Measurements from ENCODE around the gene POGZ. TPM values are rescaled to one million over a fixed set of nuclear protein-coding genes. Genes with fewer than 3 reads are reported as not detected.

POGZ gene
- polyA plus RNA-seq, 2 of the 4 experiments (the other 2 are of a cell fraction), result 20.8 to 44.1 TPM

- FAIRE-seq (no peak), ATAC-seq (no peak; a peak in 2 of 6 replicates), DNase-seq (ENCODE audit: low read depth in 1 of 2, low spot score in 1 of 2) (no peak)
- 86% methylated on average over 13 of the region's 13 CpGs for WGBS (ENCODE audit: missing lambda C conversion rate)
- no peak overlapping the region for H3K4me3 ChIP-seq
- TF ChIP-seq RFX5 (IDR thresholded peaks at IDR 0.05), result no peak
- TF ChIP-seq BCL3 (IDR thresholded peaks at IDR 0.05), result no peak
- TF ChIP-seq POLR2AphosphoS2 (conservative IDR thresholded peaks at IDR 0.05; ENCODE audit: low read length), result no peak
- no peak for TF ChIP-seq TFCP2L1 (CRISPR knock-in tag; IDR thresholded peaks at IDR 0.05)
- no peak for TF ChIP-seq MAFK (IDR thresholded peaks at IDR 0.05; ENCODE audit: partially characterized antibody)
- no peak for TF ChIP-seq POLR2A (IDR thresholded peaks at IDR 0.05; ENCODE audit: low read length)
- no peak for TF ChIP-seq JUNB (IDR thresholded peaks at IDR 0.05)
- TF ChIP-seq HOXB5 (CRISPR knock-in tag; IDR thresholded peaks at IDR 0.05), result no peak
- TF ChIP-seq HOXA7 (CRISPR knock-in tag; IDR thresholded peaks at IDR 0.05), result no peak
- no peak for TF ChIP-seq RARB (CRISPR knock-in tag; IDR thresholded peaks at IDR 0.05)
- TF ChIP-seq MYC (IDR thresholded peaks at IDR 0.05; ENCODE audit: borderline replicate concordance, low read length), result no peak
- TF ChIP-seq CBX2 (IDR thresholded peaks at IDR 0.05; ENCODE audit: borderline replicate concordance, low read depth), result no peak
- TF ChIP-seq ATOH8 (CRISPR knock-in tag; IDR thresholded peaks at IDR 0.05; ENCODE audit: low read depth), result no peak
- TF ChIP-seq ESRRA (IDR thresholded peaks at IDR 0.05; ENCODE audit: borderline replicate concordance, low read length), result no peak
- TF ChIP-seq REST (IDR thresholded peaks at IDR 0.05), result no peak
- TF ChIP-seq E2F6 (IDR thresholded peaks at IDR 0.05; ENCODE audit: borderline replicate concordance, low read depth), result no peak
- no peak for TF ChIP-seq CTCF (IDR thresholded peaks at IDR 0.05)
- no peak for TF ChIP-seq CHD4 (IDR thresholded peaks at IDR 0.05; ENCODE audit: borderline replicate concordance)
- POLR2A ChIA-PET, result interaction anchor here (0.5 kb wide), 1 partner anchor 137 kb away, joined by 4 read pairs; no protein-coding TSS in a partner anchor
- no peak overlapping the region for H3K4me2 ChIP-seq
- no peaks in the 10 kb centered on the region for H3K9me3 ChIP-seq
- H3K27ac ChIP-seq, result no peak overlapping the region
- peaks cover 14% of the 10 kb centered on the region for H3K4me1 ChIP-seq
- CTCF ChIA-PET, result interaction anchor here (0.8 to 2.3 kb wide), 6 partner anchors 9 to 105 kb away, joined by 3 to 6 read pairs (median 3); no protein-coding TSS in a partner anchor
Observed at GRCh38 chr1:151405187-151405951, 53.9 kb downstream of the POGZ start.
